Smooth muscle cell (in vitro differentiated cells): ENCODE results near the gene MISFA. TPM values are rescaled to one million over a fixed set of nuclear protein-coding genes. Genes with fewer than 3 reads are reported as not detected.

Experiments
- DNase-seq: peaks from one replicate; lab custom pipeline; 2025; ENCODE audit not compliant: unreplicated experiment; lab: John Stamatoyannopoulos, UW
- H2AFZ ChIP-seq: fragments of 200-600 bp; sonication (generic); 2 replicates; pipeline ENCODE4 v1.6.0; 2016; ENCODE audit warnings: antibody characterized with exemption, low read depth, mild to moderate bottlenecking
- H3F3A ChIP-seq: fragments of 200-600 bp; sonication (generic); 2 replicates; pipeline ENCODE4 v1.6.0; 2017; ENCODE audit warnings: antibody characterized with exemption, low read depth
- H3K27ac ChIP-seq: fragments of 200-600 bp; sonication (generic); 2 replicates; pipeline ENCODE4 v1.5.1; 2016; ENCODE audit warnings: low read depth, mild to moderate bottlenecking
- H3K27me3 ChIP-seq: fragments of 200-600 bp; sonication (generic); 2 replicates; pipeline ENCODE4 v1.6.1; 2016; ENCODE audit warnings: low read depth, mild to moderate bottlenecking
- H3K36me3 ChIP-seq: fragments of 200-600 bp; sonication (generic); 2 replicates; pipeline ENCODE4 v1.5.1; 2016; ENCODE audit warnings: low read depth
- H3K4me1 ChIP-seq: fragments of 200-600 bp; sonication (generic); 2 replicates; pipeline ENCODE4 v1.5.1; 2016; ENCODE audit warnings: low read depth
- H3K4me2 ChIP-seq: fragments of 200-600 bp; sonication (generic); 2 replicates; pipeline ENCODE4 v1.6.0; 2016; ENCODE audit warnings: mild to moderate bottlenecking
- H3K4me3 ChIP-seq: fragments of 200-600 bp; sonication (generic); 2 replicates; pipeline ENCODE4 v1.5.1; 2016; ENCODE audit warnings: mild to moderate bottlenecking
- H3K79me2 ChIP-seq: fragments of 200-600 bp; sonication (generic); 2 replicates; pipeline ENCODE4 v1.6.0; 2016; ENCODE audit warnings: low read depth, mild to moderate bottlenecking
- H3K9ac ChIP-seq: fragments of 200-600 bp; sonication (generic); 2 replicates; pipeline ENCODE4 v1.6.0; 2016; ENCODE audit warnings: low read depth
- H3K9me3 ChIP-seq: fragments of 200-600 bp; sonication (generic); replicated peaks from 2 replicates; pipeline ENCODE4 v1.5.1; 2016; ENCODE audit warnings: low read depth
- H4K20me1 ChIP-seq: fragments of 200-600 bp; sonication (generic); 2 replicates; pipeline ENCODE4 v1.6.0; 2016; ENCODE audit warnings: low read depth
- WGBS: methylation state at CpG from one replicate; pipeline ENCODE4 v1.1.7; 2016; ENCODE audit warnings: low lambda C conversion rate; 5-methylcytosine and 5-hydroxymethylcytosine counted together
- polyA plus RNA-seq: library from polyadenylated mRNA; unstranded; fragments of >200 nt; fragmentation: Nextera tagmentation; extraction: Ambion mirVana; gene quantifications from 2 replicates; pipeline ENCODE4 v1.2.1, GENCODE V29; 2016
- total RNA-seq: library from RNA; depleted of rRNA; stranded (reverse); fragments of >200 nt; gene quantifications from 2 replicates; pipeline ENCODE4 v1.2.3, GENCODE V29; 2014
- TF ChIP-seq, protein P1 (sequence below): fragments of 200-600 bp; sonication (generic); IDR thresholded peaks from 2 replicates; pipeline ENCODE4 v1.5.1; 2017; ENCODE audit warnings: borderline replicate concordance, mild to moderate bottlenecking, antibody characterized with exemption; ENCODE audit not compliant: insufficient read depth, poor library complexity, severe bottlenecking

The MISFA gene
- total and polyA plus RNA-seq, 2 experiments from 2014 or later: 0.18 to 1.3 TPM

DNA sequence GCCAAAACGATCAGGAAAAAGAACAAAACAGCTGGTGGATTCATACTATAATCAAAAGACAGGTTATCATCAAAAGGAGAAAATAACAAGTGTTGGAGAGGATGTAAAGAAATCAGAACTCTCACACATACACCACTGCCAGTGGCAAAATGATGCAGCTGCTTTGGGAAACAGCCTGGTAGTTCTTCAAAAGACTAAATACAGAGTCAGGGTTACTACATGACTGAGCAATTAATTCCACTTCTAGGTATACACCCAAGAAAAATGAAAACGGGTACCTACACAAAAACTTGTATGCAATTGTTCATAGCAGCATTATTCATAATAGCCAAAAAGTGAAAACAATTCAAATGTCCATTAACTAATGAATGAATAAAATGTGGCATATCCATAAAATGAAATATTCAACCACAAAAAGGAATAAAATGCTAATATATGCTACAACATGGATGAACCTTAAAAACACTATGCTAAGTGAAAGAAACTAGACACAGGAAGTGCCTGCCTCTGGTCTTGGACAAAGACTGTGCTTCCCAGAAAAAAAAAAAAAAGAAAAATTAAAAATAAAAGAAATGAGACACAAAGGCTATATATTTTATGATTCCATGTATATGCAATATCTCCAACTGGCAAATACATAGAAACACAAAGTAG, 19.3 kb upstream of the MISFA start:
- no peaks in the 10 kb centered on the region for H3F3A ChIP-seq
- no peak overlapping the region for H3K4me2 ChIP-seq
- H3K27me3 ChIP-seq: no peaks in the 10 kb centered on the region
- H3K9me3 ChIP-seq: no peaks in the 10 kb centered on the region
- no peak overlapping the region for H3K27ac ChIP-seq
- no peak overlapping the region for H3K4me3 ChIP-seq
- no peak overlapping the region for H2AFZ ChIP-seq
- TF ChIP-seq, protein P1, sequence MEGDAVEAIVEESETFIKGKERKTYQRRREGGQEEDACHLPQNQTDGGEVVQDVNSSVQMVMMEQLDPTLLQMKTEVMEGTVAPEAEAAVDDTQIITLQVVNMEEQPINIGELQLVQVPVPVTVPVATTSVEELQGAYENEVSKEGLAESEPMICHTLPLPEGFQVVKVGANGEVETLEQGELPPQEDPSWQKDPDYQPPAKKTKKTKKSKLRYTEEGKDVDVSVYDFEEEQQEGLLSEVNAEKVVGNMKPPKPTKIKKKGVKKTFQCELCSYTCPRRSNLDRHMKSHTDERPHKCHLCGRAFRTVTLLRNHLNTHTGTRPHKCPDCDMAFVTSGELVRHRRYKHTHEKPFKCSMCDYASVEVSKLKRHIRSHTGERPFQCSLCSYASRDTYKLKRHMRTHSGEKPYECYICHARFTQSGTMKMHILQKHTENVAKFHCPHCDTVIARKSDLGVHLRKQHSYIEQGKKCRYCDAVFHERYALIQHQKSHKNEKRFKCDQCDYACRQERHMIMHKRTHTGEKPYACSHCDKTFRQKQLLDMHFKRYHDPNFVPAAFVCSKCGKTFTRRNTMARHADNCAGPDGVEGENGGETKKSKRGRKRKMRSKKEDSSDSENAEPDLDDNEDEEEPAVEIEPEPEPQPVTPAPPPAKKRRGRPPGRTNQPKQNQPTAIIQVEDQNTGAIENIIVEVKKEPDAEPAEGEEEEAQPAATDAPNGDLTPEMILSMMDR: no peak
- 85% methylated on average over 2 of the region's 2 CpGs for WGBS
- H3K36me3 ChIP-seq: peaks cover 13% of the 10 kb centered on the region
- H3K79me2 ChIP-seq: no peaks in the 10 kb centered on the region
- no peak overlapping the region for H3K9ac ChIP-seq
- DNase-seq: no peak
- H3K4me1 ChIP-seq: no peaks in the 10 kb centered on the region
- H4K20me1 ChIP-seq: no peaks in the 10 kb centered on the region

DNA sequence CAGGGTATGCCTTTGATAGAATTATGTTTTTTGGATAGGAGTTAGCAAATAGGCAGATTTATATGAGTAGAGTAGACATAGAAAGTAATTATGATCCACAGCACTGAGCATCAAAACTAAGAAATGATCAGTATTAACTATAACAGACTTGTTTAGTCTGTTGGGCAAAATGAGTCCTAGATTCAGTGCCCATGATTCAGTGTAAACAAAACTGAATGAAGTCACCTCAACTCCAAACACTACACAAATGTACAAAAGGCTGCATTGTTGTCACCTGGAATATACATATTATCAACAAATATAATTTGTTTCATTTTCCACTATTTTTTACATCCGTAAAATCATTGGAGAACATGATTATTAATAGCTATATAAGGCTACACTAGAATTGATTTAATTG, 17.8 kb upstream of the MISFA start:
- Histone ChIP-seq H3K36me3 (peaks cover 6% of the 10 kb centered on the region), H3F3A (no peaks in the 10 kb centered on the region), H3K9ac (no peak overlapping the region), H2AFZ (no peak overlapping the region), H3K4me3 (no peak overlapping the region), H4K20me1 (no peaks in the 10 kb centered on the region), H3K27me3 (no peaks in the 10 kb centered on the region), H3K9me3 (no peaks in the 10 kb centered on the region), H3K4me2 (no peak overlapping the region), H3K4me1 (peaks cover under 1% of the 10 kb centered on the region), H3K27ac (no peak overlapping the region), H3K79me2 (peaks cover 12% of the 10 kb centered on the region)
- no peak for DNase-seq
- TF ChIP-seq, protein P1: no peak
- 92% methylated on average over 1 of the region's 1 CpG for WGBS

DNA sequence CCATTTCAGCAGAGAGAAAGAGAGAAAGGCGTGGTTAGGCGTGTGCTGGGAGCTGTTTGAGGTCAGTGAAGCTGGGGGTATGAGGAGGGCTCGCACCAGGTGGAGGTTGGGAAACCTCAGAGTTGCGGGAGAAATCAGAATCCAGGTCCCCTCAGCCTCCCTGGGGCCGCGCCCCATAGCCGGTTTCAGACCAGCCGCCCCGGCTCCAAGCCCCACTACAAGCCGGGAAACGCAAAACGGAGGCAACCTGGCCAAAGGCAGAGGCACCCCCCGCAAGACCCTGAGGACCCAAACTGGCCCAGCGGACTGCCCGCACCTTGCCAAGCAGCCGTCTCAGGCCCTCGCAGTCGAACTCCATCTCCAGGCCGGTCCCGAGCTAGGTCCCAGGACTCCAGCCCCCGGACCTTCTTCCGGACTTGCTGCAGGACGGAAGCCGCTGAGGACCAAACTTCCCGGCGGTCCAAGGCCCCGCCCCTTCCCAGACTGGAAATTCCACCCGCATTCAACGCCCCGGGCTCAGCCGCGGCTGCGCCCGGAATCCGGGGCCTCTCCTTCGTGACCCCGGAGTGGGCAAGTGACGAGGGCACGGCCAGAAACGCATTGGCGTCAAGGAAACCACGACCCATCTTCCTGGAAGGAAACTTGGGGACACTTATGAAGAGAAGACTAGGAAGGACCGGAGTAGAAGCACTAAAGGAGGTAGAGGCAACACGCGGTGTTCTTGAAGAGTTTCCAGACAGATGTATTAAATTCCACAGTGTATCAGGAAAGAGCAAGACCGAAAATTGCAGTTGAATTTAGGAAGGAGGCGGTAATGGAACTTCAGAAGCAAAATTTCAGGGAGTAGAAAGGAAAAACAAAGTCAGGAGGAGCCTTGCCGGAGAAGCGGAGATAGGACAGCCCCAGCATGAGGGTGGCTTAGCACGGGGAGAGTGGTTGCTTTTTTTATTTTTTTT, 11.0 kb upstream of the MISFA start, which contains the start of gene UEVLD:
Gene UEVLD, minus strand, starts transcription at position 438 of the 956 bp plus-strand sequence. Its CDS starts 80 bp downstream, at position 358.
- Histone ChIP-seq H3K27ac (peak within 1 kb of the TSS; percentile 84), H3F3A (no peaks in the 10 kb centered on the region), H3K9me3 (no peaks in the 10 kb centered on the region), H3K4me3 (peak within 1 kb of the TSS; percentile 77), H2AFZ (peak within 1 kb of the TSS; percentile 92), H3K4me1 (peaks cover 22% of the 10 kb centered on the region), H4K20me1 (no peaks in the 10 kb centered on the region), H3K27me3 (no peaks in the 10 kb centered on the region), H3K79me2 (peaks cover 60% of the 10 kb centered on the region), H3K36me3 (no peaks in the 10 kb centered on the region), H3K9ac (peak within 1 kb of the TSS; percentile 82), H3K4me2 (peak within 1 kb of the TSS; percentile 96)
- peak; percentile 68 for DNase-seq
- TF ChIP-seq, protein P1: no peak
- WGBS: under 1% methylated on average over 42 of the region's 50 CpGs
